Measurements from ENCODE around the gene PBXIP1. TPM values are rescaled to one million over a fixed set of nuclear protein-coding genes. Genes with fewer than 3 reads are reported as not detected.

PBXIP1 gene
- total and polyA plus RNA-seq, 10 of the 15 experiments (the other 5 are each of a cell fraction or from before 2014, with no cell fraction given), result 0.63 to 25.6 (median 15.4) TPM

- DNase-seq (ENCODE audit: low read depth, low spot score) (no peak), FAIRE-seq (no peak), ATAC-seq (no peak)
- ChIA-PET CTCF (interaction anchor here (3.5 kb wide), 1 partner anchor 12 kb away, joined by 11 read pairs; the partner anchor contains the start of gene PBXIP1), SMC1A (ENCODE audit: uncharacterized antibody, unreplicated experiment) (interaction anchor here (0.6 to 0.9 kb wide), 2 partner anchors 28 to 31 kb away, joined by 3 read pairs; no protein-coding TSS in a partner anchor), POLR2A (interaction anchor here (1.6 kb wide), 1 partner anchor 12 kb away, joined by 4 read pairs; the partner anchor contains the start of gene PBXIP1), RAD21 (ENCODE audit: unreplicated experiment) (no interaction called here)
- intact Hi-C loops (cut with micrococcal nuclease; ENCODE audit: unreplicated experiment) (no loop called here), in situ Hi-C loops (cut with MboI) (no loop called here)
- TF ChIP-seq ZNF217 (IDR thresholded peaks at IDR 0.05), result no peak
- TF ChIP-seq MYC (IDR thresholded peaks at IDR 0.05; ENCODE audit: insufficient read depth, insufficient read length, insufficient replicate concordance, low read length, severe bottlenecking), result no peak
- no peak for TF ChIP-seq CEBPB (IDR thresholded peaks at IDR 0.05; ENCODE audit: borderline replicate concordance in 1 of 2, low read depth in 2 of 2, low read length in 2 of 2)
- TF ChIP-seq FOXM1 (IDR thresholded peaks at IDR 0.05; ENCODE audit: low read depth, low read length), result no peak
- TF ChIP-seq CTCF (IDR thresholded peaks at IDR 0.05 in 2 of 3, conservative IDR thresholded peaks at IDR 0.05 in 1 of 3; ENCODE audit: control insufficient read depth in 2 of 3, extremely low read depth in 1 of 3, insufficient read depth in 1 of 3, low read depth in 3 of 3, low read length in 3 of 3), result no peak
- TF ChIP-seq GATAD2B (conservative IDR thresholded peaks at IDR 0.05; ENCODE audit: low read depth), result no peak
- TF ChIP-seq TCF3 (IDR thresholded peaks at IDR 0.05; ENCODE audit: borderline replicate concordance, insufficient read depth, low read depth, low read length), result no peak
- no peak for TF ChIP-seq PAX8 (IDR thresholded peaks at IDR 0.05)
- TF ChIP-seq MAX (IDR thresholded peaks at IDR 0.05; ENCODE audit: low read depth, low read length), result no peak
- no peak for TF ChIP-seq POLR2AphosphoS2 (IDR thresholded peaks at IDR 0.05; ENCODE audit: low read depth, low read length)
- no peak for TF ChIP-seq MTA3 (IDR thresholded peaks at IDR 0.05; ENCODE audit: borderline replicate concordance, low read length)
- TF ChIP-seq SPI1 (IDR thresholded peaks at IDR 0.05; ENCODE audit: borderline replicate concordance, insufficient read depth, low read depth, low read length), result no peak
- no peak for TF ChIP-seq SMAD1 (IDR thresholded peaks at IDR 0.05; ENCODE audit: low read depth, partially characterized antibody)
- no peak for TF ChIP-seq ATF3 (IDR thresholded peaks at IDR 0.05; ENCODE audit: borderline replicate concordance, extremely low read depth, low read depth, low read length)
- no peak for TF ChIP-seq SREBF2 (IDR thresholded peaks at IDR 0.05; ENCODE audit: low read length)
- TF ChIP-seq JUND (IDR thresholded peaks at IDR 0.05; ENCODE audit: low read depth, low read length), result no peak
- no peak for TF ChIP-seq SIN3A (IDR thresholded peaks at IDR 0.05; ENCODE audit: low read depth, low read length)
- no peak for TF ChIP-seq PML (IDR thresholded peaks at IDR 0.05; ENCODE audit: low read length)
- Histone ChIP-seq H3K9ac (ENCODE audit: control insufficient read depth, insufficient read depth, low read length) (no peak overlapping the region), H3K4me3 (no peak overlapping the region), H3K9me3 (replicated peaks; ENCODE audit: control insufficient read depth, insufficient read depth, low read length) (no peaks in the 10 kb centered on the region), H3K79me2 (ENCODE audit: control insufficient read depth, insufficient read depth, low read length) (peaks cover 34% of the 10 kb centered on the region), H2AFZ (ENCODE audit: control insufficient read depth, low read depth, low read length) (no peak overlapping the region), H3K4me1 (ENCODE audit: control insufficient read depth, insufficient read depth, low read length) (peaks cover 22% of the 10 kb centered on the region), H3K27me3 (replicated peaks in 1 of 2; ENCODE audit: control insufficient read depth in 2 of 2, insufficient read depth in 2 of 2, low read length in 1 of 2) (no peaks in the 10 kb centered on the region), H3K27ac (ENCODE audit: control insufficient read depth, insufficient read depth) (no peak overlapping the region), H3K4me2 (ENCODE audit: control insufficient read depth, insufficient read depth) (no peak overlapping the region), H3K36me3 (ENCODE audit: control insufficient read depth in 2 of 2, insufficient read depth in 2 of 2, low read length in 1 of 2) (peaks cover 12% of the 10 kb centered on the region in 2 experiments; a peak in 3 of 4 replicates), H4K20me1 (ENCODE audit: control insufficient read depth, insufficient read depth) (no peaks in the 10 kb centered on the region)
- no TSS peak for BruUV-seq (replicated peaks)
- 91% methylated on average over 5 of the region's 5 CpGs for WGBS (ENCODE audit: insufficient coverage, insufficient replicate concordance, low lambda C conversion rate, missing lambda C conversion rate)
Measured at GRCh38 chr1:154967331-154967950, 11.5 kb upstream of the PBXIP1 start.
